Measurements from ENCODE around the gene AFF3.

Gene AFF3

DNA sequence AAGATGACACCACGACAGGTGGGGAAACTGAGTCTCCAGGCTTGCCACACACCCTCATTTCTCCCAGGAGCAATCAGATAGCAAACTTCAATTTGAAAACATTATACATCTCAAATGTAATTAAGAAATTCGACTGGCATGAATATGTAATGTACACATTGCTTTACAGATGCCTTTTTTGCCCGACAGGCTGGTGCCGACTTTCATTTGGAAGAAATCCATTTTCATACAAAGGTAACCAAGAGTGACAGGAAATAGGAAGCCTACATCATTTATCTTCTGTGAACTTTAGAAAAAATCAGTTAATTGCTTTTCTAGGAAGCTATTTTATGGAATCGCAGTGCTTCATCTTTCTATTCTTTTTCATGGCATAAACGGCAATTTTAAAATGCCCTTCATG is 140.3 kb downstream of the AFF3 start:
- no peak for DNase-seq

DNA sequence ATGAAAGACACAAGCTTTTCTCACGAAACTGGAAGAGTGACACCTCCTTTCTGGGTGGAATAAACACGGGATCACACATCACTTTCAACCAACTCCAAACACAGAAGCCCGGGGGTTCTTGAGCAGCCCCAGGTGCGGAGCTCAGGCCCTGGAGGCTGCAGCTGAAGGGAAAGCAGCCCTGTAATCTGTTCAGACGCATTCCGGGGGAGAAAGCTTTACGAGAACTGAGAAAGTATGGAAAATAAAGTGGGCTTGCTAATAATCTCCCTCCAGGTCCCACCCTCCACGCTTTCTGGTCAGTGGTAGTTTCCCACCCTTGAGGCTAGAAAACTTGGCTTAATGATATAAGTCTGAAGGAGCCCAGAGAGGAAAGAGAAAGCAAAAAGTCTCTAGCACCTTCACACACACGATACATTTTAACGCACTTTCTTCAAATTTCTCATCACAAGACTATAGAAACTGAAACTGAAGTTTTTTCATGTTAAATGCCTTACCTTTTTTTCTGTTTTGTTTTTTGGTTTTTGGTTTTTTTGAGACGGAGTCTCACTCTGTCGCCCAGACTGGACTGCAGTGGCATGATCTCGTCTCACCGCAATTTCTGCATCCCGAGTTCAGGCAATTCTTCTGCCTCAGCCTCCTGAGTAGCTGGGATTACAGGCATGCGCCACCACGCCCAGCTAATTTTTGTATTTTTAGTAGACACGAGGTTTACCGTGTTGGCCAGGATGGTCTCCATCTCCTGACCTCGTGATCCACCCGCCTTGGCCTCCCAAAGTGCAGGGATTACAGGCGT is 141.3 kb downstream of the AFF3 start:
- no peak for DNase-seq

DNA sequence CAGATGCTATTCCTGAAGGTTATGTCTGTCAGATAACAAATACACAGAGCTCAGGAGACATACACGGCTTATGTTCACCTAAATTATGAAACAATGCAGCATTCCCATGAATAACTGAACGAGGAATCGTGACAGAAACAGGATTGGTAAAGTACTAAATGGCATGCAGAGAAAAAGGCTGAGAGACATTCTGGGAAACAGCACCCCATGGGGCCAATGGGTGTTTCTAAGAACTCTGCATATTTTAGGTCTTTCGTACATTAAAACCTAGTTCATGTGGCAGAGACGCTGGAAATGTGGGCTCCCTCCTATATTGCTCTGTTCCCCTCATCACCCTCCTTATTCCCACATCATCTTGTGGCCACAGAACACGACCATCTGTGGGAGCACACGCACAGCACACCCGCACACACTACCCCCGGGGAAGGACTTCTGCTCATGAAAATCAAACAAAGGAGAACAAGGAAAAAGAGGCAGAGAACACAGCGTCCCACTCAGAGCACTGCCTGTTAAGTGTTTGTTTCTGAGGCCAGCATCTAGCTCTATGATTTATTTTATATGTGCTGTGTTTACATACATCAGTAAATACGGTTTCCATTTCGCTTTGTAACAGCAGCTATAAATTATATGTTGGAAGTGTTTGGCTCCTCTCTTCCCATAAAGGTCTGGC is 143.6 kb downstream of the AFF3 start:
- DNase-seq = no peak

DNA sequence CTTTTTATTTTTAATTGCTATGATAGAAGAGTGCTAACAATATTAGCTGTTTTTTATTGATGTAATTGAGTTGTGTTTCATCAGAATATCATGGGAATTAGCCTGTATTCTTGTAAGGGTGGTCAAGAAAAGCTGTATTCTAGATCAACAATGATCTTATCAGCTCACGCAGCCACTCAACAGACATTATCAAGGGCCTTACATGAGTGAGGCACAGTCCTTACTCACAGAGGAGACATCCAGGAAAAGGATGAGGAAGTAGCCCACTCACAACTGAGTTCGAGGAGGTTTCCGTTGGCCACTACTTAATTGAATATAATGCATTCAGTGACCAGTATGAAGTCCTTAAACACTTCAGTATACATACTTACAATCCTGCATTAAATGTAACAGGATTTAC is 152.5 kb downstream of the AFF3 start:
- DNase-seq = no peak

DNA sequence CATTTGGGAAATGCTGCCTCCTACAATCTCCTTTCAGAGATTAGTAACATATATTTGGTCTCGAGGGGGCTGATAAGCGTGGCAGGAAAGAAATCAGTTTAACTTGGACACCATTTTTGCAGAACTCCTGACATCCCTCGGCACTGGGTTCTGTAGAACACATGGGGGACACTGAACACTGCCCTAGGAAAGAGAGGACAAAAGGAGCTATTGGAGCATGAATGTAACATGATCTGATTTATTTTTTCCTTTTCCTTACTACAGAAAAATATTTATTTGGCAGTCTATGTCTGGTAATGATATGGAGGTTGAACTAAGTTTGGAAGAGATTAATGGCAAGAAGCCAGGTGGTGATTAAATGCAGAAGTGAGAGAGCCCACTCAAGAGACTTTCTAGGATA is 153.8 kb downstream of the AFF3 start:
- no peak for DNase-seq

DNA sequence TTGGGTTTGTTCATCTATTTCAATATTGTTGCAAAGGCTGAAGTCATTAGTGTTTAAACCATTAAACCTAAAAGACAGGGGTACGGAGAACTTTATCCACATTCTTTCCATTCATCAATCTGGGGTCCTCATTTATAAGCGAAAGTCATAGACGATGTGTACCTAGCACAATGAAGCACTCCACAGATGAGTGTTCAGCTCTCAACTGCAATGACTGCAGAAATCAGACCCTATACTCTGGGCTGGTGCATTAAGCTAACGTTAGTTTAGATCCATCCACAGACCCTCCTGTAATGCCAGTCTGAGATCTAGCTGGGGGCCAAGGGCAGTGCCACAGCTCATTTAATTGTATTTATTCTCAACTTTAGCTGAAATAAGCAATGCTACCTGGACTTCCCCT is 155.2 kb downstream of the AFF3 start:
- DNase-seq = no peak

DNA sequence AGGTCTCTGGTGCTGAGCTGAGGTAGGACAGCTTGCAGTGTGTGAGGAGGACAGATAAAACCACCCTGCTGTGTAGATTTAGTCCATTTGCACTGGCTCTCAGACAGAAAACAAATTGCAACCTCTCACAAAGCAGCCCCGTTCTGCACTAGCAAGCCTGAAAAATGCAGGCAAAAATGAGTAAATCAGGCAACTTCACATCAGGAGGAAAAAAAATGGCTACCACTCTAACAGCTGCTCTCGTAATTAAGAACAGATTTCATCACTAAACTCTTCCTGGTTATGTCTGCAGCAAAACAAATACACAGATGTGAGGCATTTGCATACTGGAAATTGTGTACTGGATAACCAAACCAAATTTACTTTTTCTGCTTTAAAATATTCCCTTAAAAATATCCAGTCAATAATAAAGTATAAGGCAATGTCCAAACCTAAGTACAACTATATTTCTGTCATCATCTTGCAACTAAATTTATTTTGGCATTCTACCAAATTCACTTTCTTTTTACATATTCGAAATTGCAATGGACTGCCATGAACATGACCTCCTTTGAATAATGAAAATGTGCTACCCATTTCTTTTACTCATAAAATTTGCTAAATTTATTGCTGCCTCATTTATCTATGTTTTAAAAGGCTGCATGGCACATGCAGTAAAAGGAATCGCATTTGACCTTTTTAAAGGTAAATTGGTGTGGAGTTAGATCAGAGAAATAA is 157.4 kb downstream of the AFF3 start:
- no peak for DNase-seq

DNA sequence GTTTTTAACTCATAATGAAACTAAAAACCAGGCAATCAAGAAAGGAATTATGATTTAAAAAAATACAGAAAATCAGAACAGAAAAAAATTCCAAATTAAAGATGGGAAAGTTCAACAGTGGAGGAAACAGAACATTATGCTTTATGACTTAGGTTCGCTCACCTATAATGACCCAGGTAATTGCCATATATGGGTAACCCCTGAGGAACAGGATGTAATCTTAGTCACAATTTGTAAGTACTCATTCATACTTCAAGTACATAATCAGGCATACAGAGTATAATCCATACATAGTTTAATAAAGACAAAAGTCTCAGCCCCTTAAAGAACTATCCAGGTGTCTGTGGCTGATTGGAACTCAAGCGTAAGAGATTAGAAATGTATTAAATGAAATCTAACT is 159.6 kb downstream of the AFF3 start:
- no peak for DNase-seq

DNA sequence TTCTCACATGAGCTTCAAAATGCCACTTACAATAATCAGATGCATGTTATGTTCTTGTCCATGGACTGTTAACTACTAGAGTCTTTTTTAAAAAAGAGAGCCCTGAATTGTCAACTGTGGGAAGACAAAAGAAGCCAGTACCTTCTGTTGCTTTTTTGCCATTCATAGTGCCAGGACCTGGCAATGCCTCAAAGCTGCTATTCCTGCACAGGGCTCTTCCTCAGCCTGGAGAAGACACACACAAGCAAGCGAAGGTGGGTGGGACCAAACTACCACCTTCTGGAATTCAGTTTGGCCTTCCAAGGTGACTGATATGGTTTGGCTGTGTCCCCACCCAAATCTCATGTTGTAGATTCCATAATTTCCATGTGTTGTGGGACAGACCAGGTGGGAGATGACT is 160.6 kb downstream of the AFF3 start:
- DNase-seq = no peak

DNA sequence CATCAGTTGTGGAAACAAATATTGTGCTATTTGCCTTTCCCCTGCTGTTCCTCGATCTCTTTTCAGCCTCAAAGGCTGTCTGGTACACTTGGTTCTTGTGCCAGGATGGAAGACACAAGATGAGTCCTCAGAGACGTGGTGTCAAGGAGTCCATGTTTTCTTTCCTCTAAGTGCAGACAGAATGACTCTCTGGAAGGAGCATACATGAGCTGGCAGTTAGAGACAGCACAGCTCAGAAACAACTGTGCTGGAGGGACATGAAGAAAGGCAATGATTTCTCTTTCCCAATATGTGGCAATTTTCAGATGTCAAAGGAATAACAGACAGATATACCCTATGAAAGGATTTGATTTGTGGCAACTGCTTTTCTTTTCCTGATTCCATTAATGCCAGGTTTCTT is 162.2 kb downstream of the AFF3 start:
- DNase-seq = no peak

DNA sequence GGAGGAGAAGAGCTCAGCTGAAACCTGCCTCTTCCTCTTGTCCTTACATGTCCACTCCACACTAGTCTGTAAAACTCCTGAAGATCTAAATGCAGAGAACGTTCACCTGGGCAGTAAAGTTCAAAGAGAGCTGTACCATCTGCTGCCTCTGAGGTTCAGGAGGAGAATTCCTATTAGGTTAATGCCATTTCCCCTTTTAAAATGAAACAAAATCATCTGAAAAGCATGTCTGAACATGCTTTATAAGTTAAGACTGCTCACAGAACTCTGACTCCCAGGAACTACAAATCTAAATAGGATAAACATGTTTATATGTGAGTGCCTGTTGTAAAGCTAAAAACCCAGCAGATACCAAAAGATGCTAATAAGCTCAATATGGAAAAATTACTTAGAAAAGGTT is 164.4 kb downstream of the AFF3 start:
- no peak for DNase-seq

DNA sequence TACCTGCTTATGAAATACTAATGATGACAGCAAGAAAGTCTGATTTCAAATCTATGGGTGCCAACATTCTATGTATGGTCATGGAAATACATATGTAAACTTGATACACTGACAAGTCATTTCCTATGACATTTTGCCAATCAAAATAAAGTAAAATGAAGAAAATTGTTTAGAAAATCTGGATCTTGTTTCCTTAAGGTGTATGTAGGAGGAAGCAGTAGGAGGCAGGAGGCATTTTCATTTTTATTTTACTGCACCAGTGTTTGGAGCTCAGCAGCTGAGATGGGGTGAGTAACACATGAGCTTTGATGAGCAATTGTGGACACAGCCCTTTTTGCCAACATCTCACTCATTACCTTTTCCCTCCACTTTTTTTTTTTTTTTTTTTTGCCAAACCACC is 167.0 kb downstream of the AFF3 start:
- DNase-seq = no peak

DNA sequence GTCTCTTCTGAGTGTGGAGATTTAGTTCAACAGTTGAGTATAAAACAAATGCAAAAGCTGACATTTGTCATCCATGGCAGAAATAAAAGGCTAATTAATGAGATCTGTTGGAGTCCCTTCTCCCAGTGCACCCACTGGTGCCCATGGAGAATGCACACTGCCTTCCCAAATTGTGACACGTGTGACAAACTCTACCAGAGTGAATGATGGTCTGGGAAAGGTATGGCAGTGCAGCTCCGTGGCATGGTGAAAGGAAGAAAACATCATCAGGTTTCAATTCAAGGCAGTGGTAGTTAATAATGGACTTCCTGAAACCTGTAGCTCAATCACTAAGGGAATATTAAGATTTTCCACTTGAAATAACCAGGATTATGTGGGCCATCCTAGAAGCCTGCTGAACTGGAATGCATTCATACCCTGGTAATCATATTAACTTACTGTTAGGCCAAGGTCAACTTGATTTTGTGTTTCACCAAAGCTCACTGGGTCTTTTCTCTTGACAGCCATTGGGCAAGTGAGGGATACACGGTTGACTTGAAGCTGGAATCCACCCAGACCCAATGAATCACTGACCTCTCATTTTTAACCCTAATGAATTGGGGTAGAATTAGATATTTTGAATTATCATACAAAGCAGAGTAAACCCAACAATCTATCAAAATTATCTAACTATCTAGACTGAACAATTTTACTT is 167.6 kb downstream of the AFF3 start:
- no peak for DNase-seq

DNA sequence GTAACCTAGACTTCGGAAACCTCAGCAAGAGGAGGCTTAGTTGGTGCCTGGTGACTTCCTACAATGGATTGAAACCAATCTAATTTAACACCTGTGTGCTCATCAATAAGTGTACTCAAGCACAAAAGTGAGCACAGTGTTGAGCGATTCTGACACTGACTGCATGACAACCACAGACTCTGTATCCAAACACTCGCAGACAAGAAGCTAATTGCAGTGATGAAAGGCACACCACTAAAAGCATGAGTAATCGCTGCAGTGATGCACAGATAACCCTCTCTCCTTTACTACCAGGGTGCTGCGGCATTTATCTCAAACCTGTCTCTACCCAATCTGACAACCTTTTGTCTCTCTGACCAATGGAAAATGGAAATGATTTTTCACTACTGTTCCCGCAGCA is 168.1 kb downstream of the AFF3 start:
- DNase-seq = no peak

DNA sequence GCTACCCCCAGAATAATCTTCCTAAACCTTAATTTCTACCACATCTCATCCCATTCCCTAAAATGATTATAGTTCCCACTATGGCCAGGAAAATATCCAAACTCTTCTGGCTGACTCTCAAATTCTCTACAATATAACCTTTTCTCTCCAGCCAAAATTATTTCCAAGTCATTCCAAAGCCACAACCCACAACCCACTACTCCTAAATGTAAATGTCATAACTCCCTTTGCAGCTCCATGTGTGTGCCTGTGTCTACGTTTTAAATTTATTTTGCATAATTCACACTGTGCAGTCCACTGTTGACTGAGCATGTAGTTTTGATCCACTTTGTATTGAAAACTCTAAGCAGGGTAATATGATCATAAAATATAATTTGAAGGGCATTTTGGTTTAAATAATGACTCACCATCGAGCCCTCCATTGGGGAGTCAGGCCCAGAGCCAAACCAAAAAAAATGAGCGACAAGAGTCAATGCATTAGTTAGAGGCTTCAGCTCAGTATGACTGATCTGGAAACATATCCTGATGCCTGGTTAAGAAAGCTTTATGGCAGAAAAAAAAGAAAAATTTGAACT is 171.0 kb downstream of the AFF3 start:
- no peak for DNase-seq

DNA sequence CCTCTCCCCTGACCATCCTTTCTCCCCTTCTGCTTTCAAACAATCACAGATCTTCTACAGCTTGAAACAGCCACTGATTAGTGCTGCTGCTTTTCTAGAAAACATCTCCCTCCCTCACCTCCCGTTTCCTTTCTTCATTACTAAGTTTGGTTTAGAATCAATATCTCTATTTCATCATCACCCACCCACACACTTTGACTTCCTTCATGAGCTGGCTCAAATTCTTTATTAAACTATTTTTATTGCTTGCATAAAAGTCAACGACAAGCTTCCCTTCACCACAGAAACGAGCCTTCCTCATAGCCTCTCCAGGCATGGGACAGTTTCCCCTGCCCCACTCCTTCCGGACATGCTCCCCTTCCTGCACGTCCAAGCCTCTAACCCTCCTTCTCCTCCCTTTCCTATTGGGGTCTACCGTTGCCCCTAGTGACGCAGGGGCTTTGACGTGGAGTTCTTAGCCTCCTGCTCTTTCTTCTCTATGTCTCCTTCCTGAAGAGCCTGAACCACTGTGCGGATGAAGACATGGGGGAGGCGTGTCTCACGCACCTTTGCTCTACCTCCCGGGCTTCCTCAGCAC is 172.0 kb downstream of the AFF3 start:
- DNase-seq = no peak

DNA sequence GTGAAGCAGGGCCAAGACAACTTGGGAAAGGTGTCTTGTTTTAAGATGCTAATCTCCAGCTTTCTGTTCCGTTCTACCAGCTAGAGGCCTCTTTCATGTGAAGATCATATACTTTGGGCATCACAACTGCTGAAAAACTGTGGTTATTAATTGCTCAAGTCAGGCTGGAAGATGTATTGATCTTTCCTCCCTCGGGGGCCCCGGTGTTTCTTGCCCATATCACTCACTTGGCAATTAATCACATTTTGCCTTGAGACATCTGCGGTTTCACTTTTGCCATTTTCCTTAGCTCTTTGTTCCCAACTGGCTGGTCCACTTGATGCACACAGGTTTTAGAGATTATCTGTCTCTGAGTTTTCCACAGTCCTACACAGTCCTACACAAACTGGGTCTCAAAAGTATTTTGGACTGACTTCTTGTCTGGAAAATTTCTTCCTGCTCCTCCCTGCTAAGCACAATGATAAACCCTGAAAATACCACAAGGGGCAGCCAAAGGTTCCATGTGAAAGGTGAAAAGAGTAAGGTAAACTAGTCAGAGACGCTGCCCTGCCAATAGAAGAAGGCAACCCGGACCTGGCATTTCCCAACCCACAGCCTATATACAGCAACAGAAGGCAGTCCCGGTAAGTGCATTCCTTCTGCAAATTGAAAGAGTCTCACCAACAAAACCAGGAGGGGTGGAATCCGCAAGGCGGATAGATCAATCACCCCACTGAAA is 181.0 kb downstream of the AFF3 start:
- DNase-seq = no peak

DNA sequence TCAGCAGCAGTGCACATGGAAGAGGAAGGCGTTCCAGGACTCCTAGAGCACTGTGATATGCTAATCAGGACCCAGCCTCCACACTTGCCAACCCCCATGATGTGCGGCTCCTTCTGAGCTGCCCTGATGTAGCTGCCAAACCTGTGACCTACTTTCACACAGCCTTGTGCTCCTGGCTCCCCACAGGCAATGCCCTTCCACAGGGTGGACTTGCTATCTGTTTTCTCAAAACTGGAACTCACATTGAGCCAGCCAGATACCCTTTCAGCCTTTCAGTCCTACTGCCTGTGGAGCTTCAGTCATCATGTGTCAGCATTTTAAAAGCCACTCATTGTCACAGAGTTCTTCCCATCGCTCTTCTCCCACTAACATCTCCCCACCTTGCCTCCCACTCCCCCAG is 181.6 kb downstream of the AFF3 start:
- no peak for DNase-seq

DNA sequence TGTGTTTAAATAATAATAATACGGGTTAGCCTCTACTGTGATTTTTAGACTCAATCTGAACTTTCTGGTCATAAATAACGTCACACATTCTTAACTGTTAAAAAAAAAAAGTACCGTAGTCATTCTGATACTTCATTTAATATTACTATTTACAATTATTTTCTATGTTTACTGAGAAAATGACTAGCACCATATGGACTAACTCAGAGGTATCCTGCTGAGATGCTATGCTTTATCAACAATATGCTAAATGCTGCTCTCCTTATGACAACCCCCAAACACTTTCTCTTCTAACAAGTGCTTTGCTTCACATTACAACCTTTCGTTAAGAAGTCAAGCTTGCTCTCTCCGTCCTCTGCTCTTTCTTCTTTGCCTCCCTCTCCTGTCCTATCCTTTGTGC is 182.1 kb downstream of the AFF3 start:
- DNase-seq = no peak

DNA sequence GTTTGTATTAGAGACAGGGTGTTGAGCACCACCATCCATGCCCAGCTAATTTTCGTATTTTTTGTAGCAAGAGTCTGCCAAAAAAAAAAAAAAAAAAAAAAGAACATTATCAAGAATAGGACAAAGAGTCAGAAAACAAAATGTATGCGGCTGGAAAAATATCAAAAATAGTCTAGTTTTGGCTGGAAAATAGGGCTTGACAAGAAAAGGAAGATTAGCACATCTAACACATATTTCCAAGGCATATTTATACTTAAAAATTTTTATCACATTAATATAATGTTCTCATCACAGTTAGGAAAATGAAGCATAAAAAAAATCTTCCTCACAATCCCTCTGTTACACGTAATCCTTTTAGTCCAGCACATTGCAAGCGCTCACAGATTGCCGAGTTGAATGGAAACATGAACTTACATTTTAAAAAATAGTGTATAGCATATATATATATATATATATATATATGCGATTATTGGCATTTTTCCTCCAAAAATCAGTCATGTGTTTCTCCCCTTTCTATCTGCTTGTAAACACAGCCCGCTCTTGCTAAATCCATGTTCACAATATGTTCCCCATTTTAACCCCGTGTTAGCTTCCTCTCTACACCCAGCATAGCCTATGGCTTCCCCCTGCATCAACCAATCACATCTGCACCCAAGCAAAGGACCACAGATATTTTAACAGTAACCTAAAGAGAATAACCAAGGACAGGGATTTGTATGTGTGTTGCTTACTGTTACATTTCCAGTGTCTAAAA is 183.0 kb downstream of the AFF3 start:
- no peak for DNase-seq
